ENCODE results near the gene UBE2V1. TPM values are rescaled to one million over a fixed set of nuclear protein-coding genes. Genes with fewer than 3 reads are reported as not detected.

Gene UBE2V1
- total and polyA plus RNA-seq, 2 of the 13 experiments (the other 11 are each of a cell fraction or from before 2014, with no cell fraction given): 81.3 to 132 TPM

GRCh38 chr20:50043573-50044352 lies 69.2 kb downstream of the UBE2V1 start (continued):
- TF ChIP-seq PATZ1 (CRISPR knock-in tag; IDR thresholded peaks at IDR 0.05): peak; percentile 79
- no peak for TF ChIP-seq ZFAT (CRISPR knock-in tag; conservative IDR thresholded peaks at IDR 0.05)
- 0 out of 2 replicates have a peak, but pooled peaks have one; percentile 55 for TF ChIP-seq ZNF839 (CRISPR knock-in tag; IDR thresholded peaks at IDR 0.05; ENCODE audit: borderline replicate concordance)
- 0 out of 2 replicates have a peak, but pooled peaks have one; percentile 1 for TF ChIP-seq ZBTB7B (CRISPR knock-in tag; IDR thresholded peaks at IDR 0.05)
- TF ChIP-seq ZNF362 (CRISPR knock-in tag; IDR thresholded peaks at IDR 0.05; ENCODE audit: borderline replicate concordance): 0 out of 2 replicates have a peak, but pooled peaks have one; percentile 18
- TF ChIP-seq ZFP36 (IDR thresholded peaks at IDR 0.05; ENCODE audit: borderline replicate concordance, low read depth, low read length, partially characterized antibody): no peak
- no peak for TF ChIP-seq IRX3 (CRISPR knock-in tag; IDR thresholded peaks at IDR 0.05; ENCODE audit: borderline replicate concordance, low read depth)
- no peak for TF ChIP-seq KLF12 (CRISPR knock-in tag; IDR thresholded peaks at IDR 0.05; ENCODE audit: borderline replicate concordance)
- no peak; the same call in 1 of the 2 replicates for TF ChIP-seq NR2F6 (IDR thresholded peaks at IDR 0.05)
- TF ChIP-seq NR2F6 (CRISPR knock-in tag; IDR thresholded peaks at IDR 0.05): peak; percentile 8; the same call in 1 of the 2 replicates
- TF ChIP-seq PRMT3 (CRISPR knock-in tag; IDR thresholded peaks at IDR 0.05; ENCODE audit: borderline replicate concordance, low read depth): no peak
- no peak for TF ChIP-seq KDM6A (CRISPR knock-in tag; IDR thresholded peaks at IDR 0.05; ENCODE audit: low read depth)
- no peak for TF ChIP-seq ZNF788 (CRISPR knock-in tag; IDR thresholded peaks at IDR 0.05; ENCODE audit: borderline replicate concordance)
- TF ChIP-seq MYNN (CRISPR knock-in tag; IDR thresholded peaks at IDR 0.05; ENCODE audit: low read depth): no peak
- TF ChIP-seq FOXC1 (CRISPR knock-in tag; IDR thresholded peaks at IDR 0.05; ENCODE audit: borderline replicate concordance): no peak
- TF ChIP-seq CREB3 (CRISPR knock-in tag; IDR thresholded peaks at IDR 0.05): no peak
- no peak for TF ChIP-seq ASH2L (IDR thresholded peaks at IDR 0.05; ENCODE audit: insufficient read length, low read depth, low read length)
- TF ChIP-seq ZNF687 (CRISPR knock-in tag; IDR thresholded peaks at IDR 0.05): peak; percentile 66
- TF ChIP-seq MATR3 (CRISPR knock-in tag; IDR thresholded peaks at IDR 0.05): no peak
